GM10266 (cell line): Measurements from ENCODE around the gene TLK1.

Experiments
- DNase-seq: peaks from one replicate; pipeline ENCODE4 v3.0.0; 2012; ENCODE audit errors: extremely low spot score
- CTCF ChIP-seq: IDR thresholded peaks from 2 replicates; pipeline ENCODE4 v1.5.1; 2012; ENCODE audit warnings: mild to moderate bottlenecking, low read depth; ENCODE audit not compliant: control insufficient read depth, insufficient read depth; ENCODE audit errors: missing control alignments

TLK1 gene

GRCh38 chr2:170986566-170987258, 174.0 kb downstream of the TLK1 start:
- no peak for DNase-seq
- no peak for TF ChIP-seq CTCF

GRCh38 chr2:170985407-170985806, 175.3 kb downstream of the TLK1 start:
- TF ChIP-seq CTCF = no peak
- DNase-seq = no peak

DNA sequence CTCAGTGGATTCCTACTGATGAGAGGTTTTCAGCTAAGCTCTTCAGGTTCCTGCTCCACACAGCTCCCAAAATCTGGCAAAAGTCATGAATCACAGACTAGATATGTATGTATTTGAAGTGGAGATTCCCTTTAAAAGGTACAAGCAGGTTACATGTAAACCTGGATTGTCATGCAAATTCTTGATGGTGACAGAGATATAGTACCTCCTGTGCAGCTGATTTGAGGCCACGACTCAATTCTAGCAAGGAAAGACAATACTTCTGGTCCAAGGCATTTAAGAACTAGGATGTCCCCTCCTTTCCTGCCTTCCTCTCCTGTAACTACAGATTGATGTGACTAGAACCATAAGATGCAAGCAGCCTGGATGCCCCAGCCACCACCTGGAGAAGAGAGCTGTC, 176.6 kb downstream of the TLK1 start:
- no peak for DNase-seq
- no peak for TF ChIP-seq CTCF

- TF ChIP-seq CTCF = no peak
- DNase-seq = no peak
Observed at GRCh38 chr2:170975943-170976270, 184.8 kb downstream of the TLK1 start.

DNA sequence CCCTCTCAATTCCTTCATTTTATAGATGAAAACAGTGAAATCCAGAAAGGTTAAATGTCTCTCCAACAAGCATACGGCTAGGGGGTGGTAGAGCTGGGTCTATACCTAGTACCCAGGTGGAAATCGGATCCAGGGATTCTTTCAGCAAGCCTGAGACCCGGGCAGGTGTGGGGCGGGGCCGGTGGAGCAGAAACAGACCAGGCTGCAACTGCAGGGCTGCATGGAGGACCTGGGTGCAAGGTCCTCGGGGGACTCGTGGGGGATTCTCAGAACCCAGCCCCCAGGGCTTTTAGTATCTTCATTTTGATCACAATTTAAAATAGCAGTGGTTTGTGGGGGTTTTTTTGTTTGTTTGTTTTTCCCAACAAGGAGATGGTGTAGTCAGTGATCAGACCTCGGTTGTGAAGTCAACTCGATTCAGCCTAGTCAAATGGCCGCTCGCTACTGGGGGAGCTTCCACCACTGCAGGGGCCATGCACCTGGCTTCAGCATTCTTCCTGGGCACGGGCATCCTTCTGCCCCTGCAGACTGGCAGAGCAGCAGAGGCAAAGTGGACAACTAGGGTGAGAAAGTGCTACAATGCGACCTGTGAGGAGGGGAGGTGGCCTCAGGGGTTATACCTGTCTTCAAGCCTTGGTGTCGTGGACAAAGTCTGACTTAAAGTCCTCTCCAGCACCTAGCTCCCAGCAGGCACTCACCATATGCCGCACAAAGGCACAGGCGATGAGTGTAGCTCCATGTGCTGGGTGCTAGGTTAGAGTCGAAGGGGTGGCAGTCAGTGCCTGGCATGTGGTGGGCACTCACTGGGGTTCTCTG, 185.4 kb downstream of the TLK1 start:
- TF ChIP-seq CTCF = no peak
- DNase-seq = no peak

- TF ChIP-seq CTCF = no peak
- DNase-seq = no peak
Observed at GRCh38 chr2:170974304-170974993, 186.2 kb downstream of the TLK1 start.
